Astrocyte (in vitro differentiated cells and primary cell): ENCODE data around the gene PRSS33.

Source experiments
- EZH2 ChIP-seq: IDR thresholded peaks from 2 replicates; pipeline ENCODE4 v1.6.1; 2012; ENCODE audit warnings: mild to moderate bottlenecking, low read length, inconsistent platforms; ENCODE audit not compliant: insufficient read depth
- TF ChIP-seq, protein P1 (sequence below): IDR thresholded peaks from 2 replicates; pipeline ENCODE4 v1.5.1; 2011; ENCODE audit warnings: low read depth, mild to moderate bottlenecking, inconsistent platforms, low read length, moderate library complexity; ENCODE audit not compliant: insufficient read depth

DNA sequence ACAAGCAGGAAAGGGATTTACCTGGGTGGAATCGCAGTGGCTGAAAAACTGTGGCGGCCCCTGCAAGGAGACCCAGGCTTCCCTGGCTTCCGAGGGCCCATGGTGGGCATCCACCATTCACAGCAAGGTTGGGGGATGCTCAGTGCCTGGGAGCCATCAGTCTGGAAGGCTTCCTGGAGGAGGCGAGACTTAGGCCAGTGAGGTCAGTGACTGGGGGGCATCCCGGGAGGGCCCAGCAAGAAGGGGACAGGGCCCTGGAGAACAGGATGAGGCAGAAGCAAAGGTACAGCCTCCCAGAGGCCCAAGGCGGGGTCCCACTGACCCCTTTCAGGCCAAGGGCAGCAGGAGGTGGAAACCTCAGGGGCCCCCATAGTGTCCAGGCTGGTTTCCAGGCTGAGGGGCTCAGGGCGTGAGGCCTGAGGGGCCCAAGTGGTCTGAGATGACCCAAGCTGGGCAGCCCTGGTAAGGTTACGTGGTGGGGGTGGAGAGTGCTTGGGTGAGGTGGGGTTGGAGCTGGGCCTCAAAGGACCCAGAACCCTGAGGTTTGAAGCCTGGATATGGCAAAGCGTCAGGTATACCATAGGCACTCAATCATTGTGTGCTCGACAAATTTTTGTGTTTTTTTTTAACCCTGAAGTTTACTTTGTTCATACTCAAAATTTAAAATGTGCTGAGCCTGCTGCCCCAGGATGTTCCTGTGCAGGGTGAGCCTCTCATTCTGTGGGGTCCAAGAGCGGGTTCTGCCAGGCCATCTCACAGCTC is 50.7 kb downstream of the PRSS33 start:
- TF ChIP-seq, protein P1, sequence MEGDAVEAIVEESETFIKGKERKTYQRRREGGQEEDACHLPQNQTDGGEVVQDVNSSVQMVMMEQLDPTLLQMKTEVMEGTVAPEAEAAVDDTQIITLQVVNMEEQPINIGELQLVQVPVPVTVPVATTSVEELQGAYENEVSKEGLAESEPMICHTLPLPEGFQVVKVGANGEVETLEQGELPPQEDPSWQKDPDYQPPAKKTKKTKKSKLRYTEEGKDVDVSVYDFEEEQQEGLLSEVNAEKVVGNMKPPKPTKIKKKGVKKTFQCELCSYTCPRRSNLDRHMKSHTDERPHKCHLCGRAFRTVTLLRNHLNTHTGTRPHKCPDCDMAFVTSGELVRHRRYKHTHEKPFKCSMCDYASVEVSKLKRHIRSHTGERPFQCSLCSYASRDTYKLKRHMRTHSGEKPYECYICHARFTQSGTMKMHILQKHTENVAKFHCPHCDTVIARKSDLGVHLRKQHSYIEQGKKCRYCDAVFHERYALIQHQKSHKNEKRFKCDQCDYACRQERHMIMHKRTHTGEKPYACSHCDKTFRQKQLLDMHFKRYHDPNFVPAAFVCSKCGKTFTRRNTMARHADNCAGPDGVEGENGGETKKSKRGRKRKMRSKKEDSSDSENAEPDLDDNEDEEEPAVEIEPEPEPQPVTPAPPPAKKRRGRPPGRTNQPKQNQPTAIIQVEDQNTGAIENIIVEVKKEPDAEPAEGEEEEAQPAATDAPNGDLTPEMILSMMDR = no peak
- no peak for TF ChIP-seq EZH2
